Breast epithelium (tissue), 4 donors: ENCODE measurements around the gene STXBP2. TPM values are rescaled to one million over a fixed set of nuclear protein-coding genes. Genes with fewer than 3 reads are reported as not detected.

ENCODE experiments used
- DNase-seq, 2 donors: peaks; one replicate each; pipeline ENCODE4 v3.0.0-alpha.2; 2019; ENCODE audit warnings: low spot score in 2 of 2
- H3K27ac ChIP-seq, 2 donors: fragments of 200-600 bp; sonication (generic) in 1 of 2; one replicate each; pipeline ENCODE4 v1.5.1; 2016 to 2019; ENCODE audit warnings: mild to moderate bottlenecking in 1 of 2
- H3K27me3 ChIP-seq, 2 donors: fragments of 200-600 bp; sonication (generic) in 1 of 2; one replicate each; pipeline versions ENCODE4 v1.5.1 to v1.6.0; 2017 to 2019; ENCODE audit warnings: control low read depth in 1 of 2, mild to moderate bottlenecking in 1 of 2
- H3K36me3 ChIP-seq: fragments of 200-600 bp; one replicate; pipeline ENCODE4 v1.5.1; 2019
- H3K4me1 ChIP-seq, 2 donors: fragments of 200-600 bp; sonication (generic); one replicate each; pipeline ENCODE4 v1.5.1; 2016 to 2019; ENCODE audit warnings: control low read depth in 1 of 2
- H3K4me3 ChIP-seq, 3 donors: fragments of 200-600 bp; sonication (generic); 1 replicate in 2 of 3; 2 replicates in 1 of 3; pipeline ENCODE4 v1.5.1; 2016 to 2019; ENCODE audit warnings: mild to moderate bottlenecking in 3 of 3, moderate library complexity in 2 of 3
- H3K9me3 ChIP-seq, 2 donors: fragments of 200-600 bp; sonication (generic) in 1 of 2; one replicate each; pipeline ENCODE4 v1.5.1; 2016 to 2019; ENCODE audit warnings: control low read depth in 1 of 2
- CTCF ChIP-seq, 3 donors: fragments of 450-650 bp; IDR thresholded peaks; one replicate each; pipeline ENCODE4 v1.5.1; 2016 to 2017; ENCODE audit warnings: antibody characterized with exemption in 3 of 3, mild to moderate bottlenecking in 3 of 3, moderate library complexity in 3 of 3
- POLR2A ChIP-seq: fragments of 450-650 bp; IDR thresholded peaks from one replicate; pipeline ENCODE4 v1.6.1; 2016; ENCODE audit warnings: antibody characterized with exemption, mild to moderate bottlenecking, moderate library complexity
- POLR2AphosphoS5 ChIP-seq, 3 donors: sonication (generic); formaldehyde crosslinking; IDR thresholded peaks; one replicate each; pipeline ENCODE4 v1.6.1; 2017; ENCODE audit warnings: antibody characterized with exemption in 3 of 3
- intact Hi-C: fragments of 100-400 bp; cut with DNase I; formaldehyde crosslinking; loops from one replicate; pipeline ENCODE4 v1.15.1; 2023; ENCODE audit warnings: low total_unique reads
- total RNA-seq, 3 donors: library from RNA; depleted of rRNA; stranded (reverse); fragments of >200 nt; gene quantifications; one replicate each; pipeline ENCODE4 v1.1.0, GENCODE V29; 2016

STXBP2 gene
- total RNA-seq, 3 donors from 2014 or later = 15.4 to 55.3 (median 37.0) TPM

- intact Hi-C loops = no loop called here
- peak overlapping the region; percentile 96 to 100 (median 97) for H3K4me3 ChIP-seq
These were observed 45.4 kb downstream of the STXBP2 start for GRCh38 chr19:7682175-7682855.

GRCh38 chr19:7685546-7686445 is 48.9 kb downstream of the STXBP2 start:
- H3K4me1 ChIP-seq = no peaks in the 10 kb centered on the region
- no peak overlapping the region for H3K27ac ChIP-seq
- no peaks in the 10 kb centered on the region for H3K36me3 ChIP-seq
- H3K9me3 ChIP-seq = no peaks in the 10 kb centered on the region
- intact Hi-C loops = no loop called here
- TF ChIP-seq POLR2AphosphoS5 (IDR thresholded peaks at IDR 0.05) (no peak), POLR2A (no peak), CTCF (IDR thresholded peaks at IDR 0.05) (no peak)
- DNase-seq = no peak
- peaks cover 0 to 18% of the 10 kb centered on the region in 2 donors for H3K27me3 ChIP-seq
- no peak overlapping the region for H3K4me3 ChIP-seq

More at GRCh38 chr19:7682175-7682855, 45.4 kb downstream of the STXBP2 start:
- Histone ChIP-seq H3K27me3 (peaks cover 0 to 27% of the 10 kb centered on the region in 2 donors), H3K27ac (peak overlapping the region; percentile 43 to 86), H3K9me3 (no peaks in the 10 kb centered on the region), H3K36me3 (no peaks in the 10 kb centered on the region), H3K4me1 (peaks cover 0 to 3% of the 10 kb centered on the region in 2 donors)
- no peak for DNase-seq
- TF ChIP-seq POLR2AphosphoS5 (IDR thresholded peaks at IDR 0.05) (no peak), POLR2A (no peak), CTCF (IDR thresholded peaks at IDR 0.05) (no peak)

GRCh38 chr19:7687177-7687576 is 50.3 kb downstream of the STXBP2 start:
- Histone ChIP-seq H3K4me3 (no peak overlapping the region), H3K36me3 (no peaks in the 10 kb centered on the region), H3K27me3 (peaks cover 0 to 18% of the 10 kb centered on the region in 2 donors), H3K27ac (no peak overlapping the region), H3K4me1 (no peaks in the 10 kb centered on the region), H3K9me3 (no peaks in the 10 kb centered on the region)
- intact Hi-C loops = no loop called here
- DNase-seq = no peak
- no peak for TF ChIP-seq CTCF (IDR thresholded peaks at IDR 0.05)
- no peak for TF ChIP-seq POLR2A

- H3K4me1 ChIP-seq = no peaks in the 10 kb centered on the region
- H3K27ac ChIP-seq = no peak overlapping the region
- H3K9me3 ChIP-seq = no peaks in the 10 kb centered on the region
- intact Hi-C loops = no loop called here
- no peak for DNase-seq
- TF ChIP-seq POLR2A (no peak), CTCF (IDR thresholded peaks at IDR 0.05) (no peak), POLR2AphosphoS5 (IDR thresholded peaks at IDR 0.05) (no peak)
- no peaks in the 10 kb centered on the region for H3K36me3 ChIP-seq
- no peak overlapping the region for H3K4me3 ChIP-seq
- H3K27me3 ChIP-seq = peaks cover 0 to 18% of the 10 kb centered on the region in 2 donors
These were observed 52.3 kb downstream of the STXBP2 start for GRCh38 chr19:7689165-7689564.

- intact Hi-C loops = no loop called here
- no peaks in the 10 kb centered on the region for H3K36me3 ChIP-seq
- H3K27me3 ChIP-seq = peaks cover 0 to 18% of the 10 kb centered on the region in 2 donors
- no peaks in the 10 kb centered on the region for H3K9me3 ChIP-seq
- no peaks in the 10 kb centered on the region for H3K4me1 ChIP-seq
- TF ChIP-seq POLR2A = no peak
- TF ChIP-seq CTCF (IDR thresholded peaks at IDR 0.05) = no peak
- TF ChIP-seq POLR2AphosphoS5 (IDR thresholded peaks at IDR 0.05) = no peak
- no peak overlapping the region for H3K4me3 ChIP-seq
- DNase-seq = no peak
- H3K27ac ChIP-seq = no peak overlapping the region
These were observed 53.9 kb downstream of the STXBP2 start for GRCh38 chr19:7690779-7691258.
